HG03378 (cell line): ENCODE results near the gene JSRP1.

Source experiments
- ATAC-seq: cut with Tn5 transposase; IDR thresholded peaks from one replicate; pipeline ENCODE4 v1.9.1; 2021; ENCODE audit warnings: mild to moderate bottlenecking, moderate library complexity; ENCODE audit not compliant: unreplicated experiment

Gene JSRP1

DNA sequence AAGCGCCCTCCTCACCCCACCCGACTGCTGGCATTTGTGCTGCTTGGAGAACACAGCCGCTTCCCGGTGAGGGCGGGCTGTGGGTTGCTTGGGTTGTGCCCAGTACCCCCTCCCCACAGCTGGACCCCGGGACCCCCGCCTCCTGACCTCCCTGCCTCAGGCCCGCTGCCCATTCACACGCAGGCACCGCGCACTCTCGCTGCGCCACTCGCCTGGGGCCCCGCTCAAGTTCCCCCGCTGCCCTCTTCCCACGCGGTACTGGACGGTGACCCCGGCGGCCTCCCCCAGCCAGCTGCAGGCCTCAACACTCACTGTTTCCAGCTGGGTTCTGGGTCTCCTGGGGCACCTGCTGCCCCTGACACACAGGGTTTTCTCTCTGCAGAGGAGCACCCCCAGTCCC lies 36.5 kb downstream of the JSRP1 start:
- ATAC-seq, result no peak

DNA sequence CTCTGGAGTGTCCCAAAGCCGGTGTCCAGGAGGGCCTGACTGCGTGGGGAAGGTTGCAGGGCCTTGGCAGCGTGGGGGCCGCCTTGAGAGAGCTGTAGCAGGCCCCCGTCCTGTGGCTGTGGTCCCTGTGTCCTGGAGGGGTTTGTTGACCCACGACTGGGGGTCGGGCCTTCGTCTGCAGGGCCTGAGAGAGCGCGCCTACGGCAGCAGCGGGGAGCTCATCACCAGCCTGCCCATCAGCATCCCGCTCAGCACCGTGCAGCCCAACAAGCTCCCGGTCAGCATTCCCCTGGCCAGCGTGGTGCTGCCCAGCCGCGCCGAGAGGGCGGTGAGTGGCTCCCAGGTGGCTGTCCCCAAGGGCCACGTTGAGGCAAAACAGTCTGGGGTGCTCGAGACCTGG lies 38.6 kb downstream of the JSRP1 start:
- ATAC-seq, result no peak

DNA sequence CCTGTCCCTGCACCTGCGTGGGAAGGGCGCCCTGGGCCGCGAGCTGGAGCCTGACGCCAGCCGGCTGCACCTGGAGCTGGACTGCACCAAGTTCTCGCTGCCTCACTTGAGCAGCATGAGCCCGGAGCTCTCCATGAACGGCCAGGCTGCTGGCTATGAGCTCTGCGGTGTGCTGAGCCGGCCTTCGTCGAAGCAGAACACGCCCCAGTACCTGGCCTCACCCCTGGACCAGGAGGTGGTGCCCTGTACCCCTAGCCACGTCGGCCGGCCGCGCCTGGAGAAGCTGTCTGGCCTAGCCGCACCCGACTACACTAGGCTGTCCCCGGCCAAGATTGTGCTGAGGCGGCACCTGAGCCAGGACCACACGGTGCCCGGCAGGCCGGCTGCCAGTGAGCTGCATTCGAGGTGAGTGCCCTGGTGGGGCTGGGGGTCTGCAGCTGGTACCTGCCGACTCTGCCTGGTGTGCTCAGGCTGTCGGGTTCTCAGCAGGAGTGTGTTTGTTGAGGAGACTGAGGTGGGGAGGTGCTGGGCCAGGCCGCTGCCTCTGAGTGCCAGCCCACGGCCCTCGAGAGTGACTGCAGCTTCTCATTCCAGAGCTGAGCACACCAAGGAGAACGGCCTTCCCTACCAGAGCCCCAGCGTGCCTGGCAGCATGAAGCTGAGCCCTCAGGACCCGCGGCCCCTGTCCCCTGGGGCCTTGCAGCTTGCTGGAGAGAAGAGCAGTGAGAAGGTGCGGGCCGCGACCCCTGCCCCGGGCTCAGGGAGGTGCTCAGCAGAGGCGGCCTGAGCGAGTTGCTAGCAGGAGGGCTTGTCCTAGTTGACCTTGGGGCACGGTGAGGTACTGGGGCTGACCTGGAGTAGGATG lies 39.6 kb downstream of the JSRP1 start:
- no peak for ATAC-seq

DNA sequence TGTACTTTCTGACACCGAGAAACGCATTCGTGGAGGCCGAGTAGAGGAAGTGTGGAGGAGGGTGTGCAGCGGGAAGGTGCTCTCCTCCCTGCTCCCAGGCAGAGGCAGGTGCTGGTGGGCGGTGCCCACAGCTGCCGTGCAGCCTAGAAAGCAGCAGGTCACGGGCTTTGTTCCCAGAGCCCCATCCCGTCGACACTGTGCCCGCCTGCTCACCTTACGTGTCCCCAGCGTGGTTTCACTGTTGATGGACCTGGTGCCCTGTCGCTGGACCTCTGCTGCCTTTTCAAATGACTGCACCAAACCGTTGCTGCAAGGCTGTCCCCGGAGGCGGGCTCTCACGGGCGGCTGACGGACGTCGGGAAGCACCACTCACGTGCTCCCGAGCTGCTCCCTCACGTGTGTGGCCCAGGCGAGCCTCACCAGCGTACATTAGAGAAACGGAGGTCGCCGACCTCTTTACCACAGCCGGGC lies 40.9 kb downstream of the JSRP1 start:
- no peak for ATAC-seq

- ATAC-seq, result no peak
These were observed 42.0 kb downstream of the JSRP1 start for GRCh38 chr19:2214251-2214650.

GRCh38 chr19:2213799-2214198 lies 42.4 kb downstream of the JSRP1 start:
- no peak for ATAC-seq

GRCh38 chr19:2212861-2213711 lies 43.1 kb downstream of the JSRP1 start:
- no peak for ATAC-seq

GRCh38 chr19:2210987-2211740 lies 45.1 kb downstream of the JSRP1 start:
- no peak for ATAC-seq

DNA sequence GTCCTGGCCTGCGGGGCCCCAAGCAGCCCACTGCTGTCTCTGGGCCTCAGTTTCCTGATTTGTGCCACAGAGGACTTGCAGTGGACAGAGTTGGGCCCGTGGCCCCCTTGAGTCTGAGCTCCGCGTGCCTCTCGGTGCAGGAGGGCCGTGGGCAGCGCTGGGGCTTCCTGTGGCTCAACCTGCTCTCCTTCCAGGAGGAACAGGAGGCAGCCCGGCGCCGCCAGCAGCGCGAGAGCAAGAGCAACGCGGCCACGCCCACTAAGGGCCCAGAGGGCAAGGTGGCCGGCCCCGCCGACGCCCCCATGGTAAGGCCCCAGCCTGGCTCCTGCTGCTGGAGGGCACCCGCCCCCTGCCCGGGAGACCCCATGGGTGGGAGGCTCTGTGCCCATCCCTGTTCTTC lies 46.0 kb downstream of the JSRP1 start:
- ATAC-seq, result no peak

DNA sequence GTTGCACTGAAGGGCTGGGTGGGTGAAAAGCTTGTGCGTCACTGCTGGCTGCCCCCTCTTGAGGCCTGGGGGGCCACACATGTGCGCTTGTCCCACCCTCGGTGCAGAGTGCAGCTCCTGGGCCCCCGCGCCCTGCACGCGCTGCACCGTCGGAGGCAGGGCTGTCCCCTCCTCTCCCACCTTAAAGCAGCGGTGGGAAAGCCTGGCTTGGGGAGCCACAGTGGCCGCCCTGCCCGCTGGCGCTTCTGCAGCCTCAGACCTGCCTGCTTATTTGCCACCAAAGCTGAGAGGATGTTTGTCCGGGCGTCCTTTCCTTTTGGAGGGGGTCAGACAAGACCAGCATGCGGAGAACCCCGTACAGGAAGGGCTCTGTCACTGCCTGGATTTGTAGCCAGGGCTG lies 46.8 kb downstream of the JSRP1 start:
- ATAC-seq, result no peak

- ATAC-seq, result no peak
These were observed 47.2 kb downstream of the JSRP1 start for GRCh38 chr19:2208975-2209374.

GRCh38 chr19:2207991-2208860 lies 48.0 kb downstream of the JSRP1 start:
- no peak for ATAC-seq

- no peak for ATAC-seq
These were observed 49.2 kb downstream of the JSRP1 start for GRCh38 chr19:2207008-2207407.

GRCh38 chr19:2202366-2202765 lies 53.9 kb downstream of the JSRP1 start:
- no peak for ATAC-seq
